Ovary (tissue), 3 donors: ENCODE data around the gene SAXO1.

ENCODE experiments used
- EP300 ChIP-seq: sonication (generic); formaldehyde crosslinking; IDR thresholded peaks from one replicate; pipeline ENCODE4 v1.6.1; 2017; ENCODE audit warnings: antibody characterized with exemption
- TF ChIP-seq, protein P1 (sequence below), 3 donors: fragments of 450-650 bp in 2 of 3; fragments of 200-600 bp in 1 of 3; IDR thresholded peaks; one replicate each; pipeline versions ENCODE4 v1.5.1 to v1.8.0; 2016 to 2022; ENCODE audit warnings: antibody characterized with exemption in 3 of 3, mild to moderate bottlenecking in 1 of 3
- donor health status: DM: no; HTN: no; CAD: no.

GRCh38 chr9:18920141-18921084 lies 112.6 kb downstream of the SAXO1 start:
- TF ChIP-seq, protein P1, sequence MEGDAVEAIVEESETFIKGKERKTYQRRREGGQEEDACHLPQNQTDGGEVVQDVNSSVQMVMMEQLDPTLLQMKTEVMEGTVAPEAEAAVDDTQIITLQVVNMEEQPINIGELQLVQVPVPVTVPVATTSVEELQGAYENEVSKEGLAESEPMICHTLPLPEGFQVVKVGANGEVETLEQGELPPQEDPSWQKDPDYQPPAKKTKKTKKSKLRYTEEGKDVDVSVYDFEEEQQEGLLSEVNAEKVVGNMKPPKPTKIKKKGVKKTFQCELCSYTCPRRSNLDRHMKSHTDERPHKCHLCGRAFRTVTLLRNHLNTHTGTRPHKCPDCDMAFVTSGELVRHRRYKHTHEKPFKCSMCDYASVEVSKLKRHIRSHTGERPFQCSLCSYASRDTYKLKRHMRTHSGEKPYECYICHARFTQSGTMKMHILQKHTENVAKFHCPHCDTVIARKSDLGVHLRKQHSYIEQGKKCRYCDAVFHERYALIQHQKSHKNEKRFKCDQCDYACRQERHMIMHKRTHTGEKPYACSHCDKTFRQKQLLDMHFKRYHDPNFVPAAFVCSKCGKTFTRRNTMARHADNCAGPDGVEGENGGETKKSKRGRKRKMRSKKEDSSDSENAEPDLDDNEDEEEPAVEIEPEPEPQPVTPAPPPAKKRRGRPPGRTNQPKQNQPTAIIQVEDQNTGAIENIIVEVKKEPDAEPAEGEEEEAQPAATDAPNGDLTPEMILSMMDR (IDR thresholded peaks at IDR 0.05) = no peak
- no peak for TF ChIP-seq EP300
